Kidney (tissue), 14 donors: ENCODE results near the gene ARSA. TPM values are rescaled to one million over a fixed set of nuclear protein-coding genes. Genes with fewer than 3 reads are reported as not detected.

Experiments
- DNase-seq, 5 donors: peaks; one replicate each; pipeline ENCODE4 v3.0.0-alpha.2; 2013 to 2020
- FAIRE-seq: peaks from 2 replicates; lab custom pipeline; 2012; peaks lifted over from hg19 to GRCh38; lab: Jason Lieb, UNC
- H3K27ac ChIP-seq, 2 donors: one replicate each; pipeline ENCODE4 v1.7.0; 2013; ENCODE audit warnings: low read depth in 2 of 2, low read length in 2 of 2, inconsistent platforms in 1 of 2
- H3K27me3 ChIP-seq: one replicate; pipeline ENCODE4 v1.7.1; 2013; ENCODE audit warnings: low read length, inconsistent platforms; ENCODE audit not compliant: control insufficient read depth, insufficient read depth
- H3K36me3 ChIP-seq, 3 donors: one replicate each; pipeline versions ENCODE4 v1.7.0 to v1.7.1; 2013; ENCODE audit warnings: low read length in 3 of 3, control low read depth in 1 of 3, inconsistent platforms in 1 of 3; ENCODE audit not compliant: insufficient read depth in 3 of 3, control insufficient read depth in 2 of 3
- H3K4me1 ChIP-seq, 3 donors: one replicate each; pipeline versions ENCODE4 v1.7.0 to v1.7.1; 2013; ENCODE audit warnings: low read length in 3 of 3, inconsistent platforms in 1 of 3, low read depth in 1 of 3; ENCODE audit not compliant: control insufficient read depth in 2 of 3, insufficient read depth in 2 of 3
- H3K4me3 ChIP-seq, 3 donors: one replicate each; pipeline versions ENCODE4 v1.7.0 to v1.8.1; 2013; ENCODE audit warnings: low read length in 3 of 3, control low read depth in 1 of 3, inconsistent platforms in 1 of 3
- H3K9ac ChIP-seq, 3 donors: one replicate each; pipeline versions ENCODE4 v1.7.0 to v1.7.1; 2013; ENCODE audit warnings: low read length in 3 of 3, control low read depth in 1 of 3, inconsistent platforms in 1 of 3
- H3K9me3 ChIP-seq, 3 donors: one replicate each; pipeline versions ENCODE4 v1.7.0 to v1.7.1; 2013; ENCODE audit warnings: low read length in 3 of 3, control low read depth in 1 of 3, inconsistent platforms in 1 of 3; ENCODE audit not compliant: control insufficient read depth in 2 of 3, insufficient read depth in 1 of 3
- intact Hi-C: fragments of 100-400 bp; cut with DNase I; formaldehyde crosslinking; loops from one replicate; pipeline ENCODE4 v1.11.1; 2022
- polyA plus RNA-seq: library from polyadenylated mRNA; stranded (reverse); fragments of 350-450 nt; fragmentation: Illumina TruSeq; extraction: RNeasy Lipid Tissue Mini Kit (QIAGEN cat#74804); gene quantifications from one replicate; pipeline ENCODE4 v1.2.3, GENCODE V29; 2014; ENCODE audit warnings: low read depth, low replicate concordance; ENCODE audit not compliant: insufficient read depth
- total RNA-seq: library from RNA; stranded (reverse); fragmentation: NEBNext Ultra II Directional; extraction: Animal tissue kit (Norgen Biotek cat#: 25700); gene quantifications from one replicate; pipeline ENCODE4 v1.2.1, GENCODE V29; 2021
- TF ChIP-seq, protein P1 (sequence below): IDR thresholded peaks from 3 replicates; pipeline ENCODE4 v1.5.1; 2012; ENCODE audit warnings: mild to moderate bottlenecking, moderate library complexity, borderline replicate concordance; ENCODE audit not compliant: insufficient read depth; ENCODE audit errors: extremely low read depth
- donor health status: control.
- donor health status: control.
- donor health status: control.
- donor health status: control.
- donor health status: control.
- donor health status: DM: yes; HTN: yes; CAD: no.
- donor health status: Normal renal cell carcinoma (clear cell type).

Gene ARSA
- total and polyA plus RNA-seq, 2 donors from 2014 or later, result 52.8 to 53.0 TPM

DNA sequence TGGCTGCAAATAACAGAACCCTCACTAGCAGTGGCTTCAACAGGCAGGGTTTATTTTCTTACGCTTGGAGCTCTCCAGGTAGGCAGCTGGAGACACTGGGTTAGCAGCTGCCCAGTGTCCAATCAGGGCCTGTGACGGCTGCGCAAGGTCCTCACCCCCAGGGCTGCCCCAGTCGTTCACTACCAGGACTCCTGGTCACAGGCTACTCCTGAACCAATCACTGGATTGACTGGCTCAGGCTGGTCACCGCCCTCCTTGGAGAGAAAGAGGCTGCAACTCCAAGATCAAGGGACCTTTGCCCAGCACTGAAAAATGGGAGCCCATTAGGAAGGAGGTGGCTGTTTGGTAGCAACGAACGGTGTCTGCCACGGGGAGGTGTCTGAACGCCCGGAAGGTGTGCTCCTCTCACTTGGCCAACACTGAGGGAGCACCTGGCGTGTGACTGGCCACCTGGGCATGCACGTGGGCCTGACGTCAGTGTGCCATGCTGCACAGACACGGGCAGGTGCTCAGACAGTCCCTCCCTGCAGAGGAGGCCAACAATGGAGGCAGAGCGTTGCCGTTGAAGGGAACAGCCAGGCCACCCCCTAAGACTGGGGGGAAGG, 5.1 kb downstream of the ARSA start:
- peak overlapping the region; percentile 45 to 47 for H3K27ac ChIP-seq
- no peaks in the 10 kb centered on the region for H3K9me3 ChIP-seq
- peaks cover 2 to 26% (median 21%) of the 10 kb centered on the region in 3 donors for H3K4me1 ChIP-seq
- DNase-seq (peak in 2 of 5 donors; percentile 11 to 87), FAIRE-seq (no peak)
- TF ChIP-seq, protein P1, sequence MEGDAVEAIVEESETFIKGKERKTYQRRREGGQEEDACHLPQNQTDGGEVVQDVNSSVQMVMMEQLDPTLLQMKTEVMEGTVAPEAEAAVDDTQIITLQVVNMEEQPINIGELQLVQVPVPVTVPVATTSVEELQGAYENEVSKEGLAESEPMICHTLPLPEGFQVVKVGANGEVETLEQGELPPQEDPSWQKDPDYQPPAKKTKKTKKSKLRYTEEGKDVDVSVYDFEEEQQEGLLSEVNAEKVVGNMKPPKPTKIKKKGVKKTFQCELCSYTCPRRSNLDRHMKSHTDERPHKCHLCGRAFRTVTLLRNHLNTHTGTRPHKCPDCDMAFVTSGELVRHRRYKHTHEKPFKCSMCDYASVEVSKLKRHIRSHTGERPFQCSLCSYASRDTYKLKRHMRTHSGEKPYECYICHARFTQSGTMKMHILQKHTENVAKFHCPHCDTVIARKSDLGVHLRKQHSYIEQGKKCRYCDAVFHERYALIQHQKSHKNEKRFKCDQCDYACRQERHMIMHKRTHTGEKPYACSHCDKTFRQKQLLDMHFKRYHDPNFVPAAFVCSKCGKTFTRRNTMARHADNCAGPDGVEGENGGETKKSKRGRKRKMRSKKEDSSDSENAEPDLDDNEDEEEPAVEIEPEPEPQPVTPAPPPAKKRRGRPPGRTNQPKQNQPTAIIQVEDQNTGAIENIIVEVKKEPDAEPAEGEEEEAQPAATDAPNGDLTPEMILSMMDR, result no peak
- H3K36me3 ChIP-seq, result no peaks in the 10 kb centered on the region
- H3K9ac ChIP-seq, result no peak overlapping the region
- peak overlapping the region in 1 of 3 donors; percentile 33 for H3K4me3 ChIP-seq
- intact Hi-C loops, result no loop called here
- H3K27me3 ChIP-seq, result no peaks in the 10 kb centered on the region

DNA sequence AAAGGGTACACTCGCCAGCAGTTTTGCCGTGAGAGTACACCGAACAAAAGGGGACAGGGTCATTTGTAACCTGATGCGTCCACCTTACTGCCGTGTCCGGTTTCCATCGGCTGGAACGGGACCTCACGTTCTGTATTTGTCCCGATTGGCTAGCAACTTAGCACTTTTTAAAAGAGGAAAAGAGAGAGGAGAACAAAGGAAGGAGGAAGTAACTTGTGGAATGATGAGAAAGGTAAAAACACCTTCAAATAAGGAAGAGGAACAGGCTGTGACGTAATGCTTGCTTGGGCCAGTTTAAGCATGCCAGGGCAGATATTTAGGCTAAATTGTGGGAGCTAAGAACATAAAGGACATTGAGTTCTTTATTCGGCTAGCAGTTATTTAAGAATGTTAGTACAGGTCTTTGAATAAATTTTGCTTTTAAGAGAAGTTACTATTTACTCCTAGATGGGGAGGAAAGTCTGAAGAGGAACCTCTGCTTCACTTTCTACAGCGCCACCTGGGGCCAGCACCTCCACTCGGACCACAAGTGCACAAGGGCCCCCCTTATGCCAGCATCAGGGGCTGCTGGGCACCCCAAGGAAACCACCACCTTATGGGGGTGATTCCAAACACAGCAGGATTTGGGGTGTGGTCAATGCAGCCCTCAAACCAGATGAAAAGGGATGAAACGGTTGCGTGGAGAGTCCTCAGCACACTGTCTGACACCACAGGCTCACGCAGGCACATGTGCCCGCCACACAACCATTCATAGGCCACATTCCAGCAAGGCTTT, 5.8 kb downstream of the ARSA start:
- intact Hi-C loops, result no loop called here
- no peaks in the 10 kb centered on the region for H3K9me3 ChIP-seq
- no peaks in the 10 kb centered on the region for H3K36me3 ChIP-seq
- H3K27me3 ChIP-seq, result no peaks in the 10 kb centered on the region
- peak overlapping the region; percentile 12 to 33 (median 33) for H3K4me3 ChIP-seq
- H3K27ac ChIP-seq, result peak overlapping the region; percentile 45 to 47
- TF ChIP-seq, protein P1, result no peak
- FAIRE-seq (no peak), DNase-seq (peak in 2 of 5 donors; percentile 33 to 62)
- H3K4me1 ChIP-seq, result peaks cover 2 to 23% (median 21%) of the 10 kb centered on the region in 3 donors
- H3K9ac ChIP-seq, result peak overlapping the region in 1 of 3 donors; percentile 16

DNA sequence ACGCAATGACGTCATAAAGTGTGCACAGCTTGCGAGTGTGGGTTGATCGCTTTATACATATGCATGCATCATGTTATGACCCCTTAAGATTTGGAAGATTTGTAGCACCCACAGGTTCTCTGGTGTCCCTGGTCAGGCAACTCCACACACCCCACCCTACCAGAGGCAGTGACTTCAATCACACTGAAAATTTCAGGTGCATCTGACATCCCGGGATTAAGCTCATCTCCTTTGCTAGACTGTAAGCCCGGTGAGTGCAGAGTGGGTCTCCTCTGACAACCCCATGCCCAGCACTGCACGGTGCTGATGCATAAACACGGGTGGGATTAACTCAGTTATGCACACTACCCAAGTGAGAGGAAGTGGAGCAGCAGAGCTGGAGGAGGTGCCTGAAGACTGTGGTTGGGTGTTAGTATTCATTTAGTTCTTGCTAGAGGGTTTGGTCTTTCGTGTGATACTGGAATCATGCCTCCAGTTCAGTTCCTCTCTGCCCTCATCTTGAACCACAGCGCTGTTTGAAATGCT, 6.5 kb downstream of the ARSA start:
- no peaks in the 10 kb centered on the region for H3K27me3 ChIP-seq
- DNase-seq (no peak), FAIRE-seq (no peak)
- TF ChIP-seq, protein P1, result no peak
- H3K9ac ChIP-seq, result peak overlapping the region in 1 of 3 donors; percentile 42
- H3K4me3 ChIP-seq, result peak overlapping the region in 2 of 3 donors; percentile 30 to 34
- no peaks in the 10 kb centered on the region for H3K9me3 ChIP-seq
- intact Hi-C loops, result no loop called here
- no peaks in the 10 kb centered on the region for H3K36me3 ChIP-seq
- H3K27ac ChIP-seq, result no peak overlapping the region
- H3K4me1 ChIP-seq, result peaks cover 2 to 23% (median 21%) of the 10 kb centered on the region in 3 donors
